Type B pancreatic cell (in vitro differentiated cells): ENCODE results near the gene ZNF546. TPM values are rescaled to one million over a fixed set of nuclear protein-coding genes. Genes with fewer than 3 reads are reported as not detected.

Experiments used
- DNase-seq: peaks from one replicate; pipeline ENCODE4 v3.0.0; 2021; ENCODE audit warnings: mixed read lengths; ENCODE audit not compliant: unreplicated experiment; ENCODE audit errors: extremely low spot score
- H3K27ac Mint-ChIP-seq: 2 replicates; pipeline ENCODE4 v1.8.0; 2021; ENCODE audit warnings: mild to moderate bottlenecking, mixed read lengths
- H3K27me3 Mint-ChIP-seq: 2 replicates; pipeline ENCODE4 v1.8.0; 2021; ENCODE audit warnings: mixed read lengths
- H3K36me3 Mint-ChIP-seq: 2 replicates; pipeline ENCODE4 v1.8.0; 2021; ENCODE audit warnings: mixed read lengths
- H3K4me1 Mint-ChIP-seq: one replicate; pipeline ENCODE4 v1.8.0; 2021; ENCODE audit warnings: mixed read lengths; ENCODE audit not compliant: unreplicated experiment
- H3K4me3 Mint-ChIP-seq: 2 replicates; pipeline ENCODE4 v1.8.0; 2021; ENCODE audit warnings: mild to moderate bottlenecking, mixed read lengths
- H3K9me3 Mint-ChIP-seq: 2 replicates; pipeline ENCODE4 v1.8.0; 2021; ENCODE audit warnings: mixed read lengths
- CTCF ChIP-seq: fragments of 200-600 bp; sonication (generic); conservative IDR thresholded peaks from 2 replicates; pipeline ENCODE4 v1.5.0; 2021; ENCODE audit warnings: antibody characterized with exemption, mild to moderate bottlenecking
- total RNA-seq: library from RNA; stranded (reverse); gene quantifications from 2 replicates; pipeline ENCODE4 v1.2.1, GENCODE V29; 2021; ENCODE audit warnings: low replicate concordance

The ZNF546 gene
- total RNA-seq, 1 donor from 2014 or later = 5.5 TPM

DNA sequence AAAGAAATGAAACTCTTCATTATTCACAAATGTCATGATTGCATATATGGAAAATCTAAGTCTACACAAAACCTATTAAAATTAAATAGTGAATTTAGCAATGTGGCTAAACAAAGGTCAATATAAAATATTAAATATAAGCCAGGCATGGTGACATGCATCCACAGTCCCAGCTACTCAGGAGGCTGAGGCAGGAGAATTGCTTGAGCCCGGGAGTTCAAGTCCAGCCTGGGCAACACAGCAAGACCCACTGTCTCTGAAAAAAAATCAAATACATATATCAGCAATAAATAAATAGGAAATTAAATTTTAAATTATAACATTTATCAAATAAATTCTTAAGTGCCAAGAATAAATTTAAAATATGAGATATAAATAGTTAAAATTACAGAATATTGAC is 14.0 kb upstream of the ZNF546 start:
- Mint-ChIP-seq H3K4me1 (no peaks in the 10 kb centered on the region), H3K27me3 (no peaks in the 10 kb centered on the region), H3K4me3 (no peak overlapping the region), H3K9me3 (peaks cover 21% of the 10 kb centered on the region), H3K36me3 (peaks cover 59% of the 10 kb centered on the region), H3K27ac (no peak overlapping the region)
- TF ChIP-seq CTCF = no peak
- no peak for DNase-seq

DNA sequence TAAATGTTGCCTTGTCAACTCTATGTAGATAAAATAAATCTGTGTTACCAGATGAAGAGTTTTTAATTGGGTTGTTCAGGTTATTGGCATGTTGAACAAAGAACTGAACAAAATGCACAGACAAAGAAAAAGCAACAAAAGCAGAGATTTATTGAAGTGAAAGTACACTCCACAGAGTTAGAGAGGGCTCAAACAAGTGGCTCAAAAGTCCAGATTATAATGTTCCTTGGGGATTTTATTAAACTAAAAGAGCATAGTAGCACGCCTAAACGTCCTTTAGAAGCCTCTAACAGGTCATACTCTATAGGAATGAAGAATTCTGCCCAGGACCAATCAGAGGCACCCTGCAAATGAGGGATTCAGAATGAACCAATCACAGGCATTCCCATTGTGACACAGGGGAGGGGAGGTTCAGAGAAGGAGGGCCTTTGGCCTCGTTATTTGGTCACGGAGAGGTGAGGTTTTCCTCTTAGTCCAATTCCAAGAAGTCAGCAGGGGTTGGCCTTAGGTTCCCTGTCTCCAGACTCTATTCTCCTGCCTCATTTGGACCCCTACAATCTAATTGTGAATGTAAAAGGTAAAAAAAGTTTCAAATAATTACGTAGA is 13.1 kb upstream of the ZNF546 start:
- no peak for TF ChIP-seq CTCF
- Mint-ChIP-seq H3K4me3 (no peak overlapping the region), H3K9me3 (peaks cover 21% of the 10 kb centered on the region), H3K4me1 (no peaks in the 10 kb centered on the region), H3K36me3 (peaks cover 56% of the 10 kb centered on the region), H3K27me3 (no peaks in the 10 kb centered on the region), H3K27ac (no peak overlapping the region)
- no peak for DNase-seq

- H3K36me3 Mint-ChIP-seq = peaks cover 44% of the 10 kb centered on the region
Measured at GRCh38 chr19:39986643-39987042, 10.2 kb upstream of the ZNF546 start.

DNA sequence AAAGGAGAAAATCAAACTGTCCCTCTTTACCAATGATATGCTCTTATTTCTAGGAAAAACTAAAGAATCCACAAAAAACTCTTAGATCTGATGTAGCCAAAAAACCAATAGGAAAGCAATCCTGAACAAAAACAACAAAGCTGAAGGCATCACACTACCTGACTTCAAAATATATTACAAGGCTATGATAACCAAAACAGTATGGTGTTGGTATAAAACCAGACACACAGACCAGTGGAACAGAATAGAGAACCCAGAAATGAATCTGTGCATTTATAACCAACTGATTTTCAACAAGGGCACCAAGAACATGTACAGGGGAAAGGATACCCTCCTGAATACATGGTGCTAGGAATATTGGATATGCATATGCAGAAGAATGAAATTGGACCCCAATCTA is 9.7 kb upstream of the ZNF546 start:
- H3K9me3 Mint-ChIP-seq = peaks cover 21% of the 10 kb centered on the region
- TF ChIP-seq CTCF = no peak
- DNase-seq = no peak
- H3K27ac Mint-ChIP-seq = no peak overlapping the region
- H3K27me3 Mint-ChIP-seq = no peaks in the 10 kb centered on the region
- no peak overlapping the region for H3K4me3 Mint-ChIP-seq
- H3K4me1 Mint-ChIP-seq = no peaks in the 10 kb centered on the region
- H3K36me3 Mint-ChIP-seq = peaks cover 42% of the 10 kb centered on the region

More at GRCh38 chr19:39986643-39987042, 10.2 kb upstream of the ZNF546 start:
- Mint-ChIP-seq H3K27me3 (no peaks in the 10 kb centered on the region), H3K4me1 (no peaks in the 10 kb centered on the region), H3K27ac (no peak overlapping the region), H3K4me3 (no peak overlapping the region), H3K9me3 (peaks cover 21% of the 10 kb centered on the region)
- DNase-seq = no peak
- no peak for TF ChIP-seq CTCF

DNA sequence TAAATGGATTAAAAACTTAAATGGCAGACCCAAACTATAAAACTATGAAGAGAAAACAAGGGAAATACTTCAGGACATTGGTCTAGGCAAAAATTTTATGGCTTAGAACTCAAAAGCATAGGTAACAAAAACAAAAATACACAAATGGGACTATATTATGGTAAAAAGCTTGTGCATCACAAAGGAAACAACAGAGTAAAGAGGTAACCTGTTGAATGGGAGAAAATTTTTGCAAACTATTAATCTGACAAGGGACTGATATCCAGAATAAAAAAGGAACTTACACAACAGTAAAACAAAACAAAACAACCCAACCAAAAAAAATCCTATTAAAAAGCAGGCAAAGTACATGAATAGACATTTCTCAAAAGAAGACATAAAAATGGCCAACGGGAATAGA is 9.3 kb upstream of the ZNF546 start:
- Mint-ChIP-seq H3K4me1 (no peaks in the 10 kb centered on the region), H3K27me3 (no peaks in the 10 kb centered on the region), H3K27ac (no peak overlapping the region), H3K9me3 (peaks cover 21% of the 10 kb centered on the region), H3K36me3 (peaks cover 40% of the 10 kb centered on the region), H3K4me3 (no peak overlapping the region)
- no peak for DNase-seq
- TF ChIP-seq CTCF = no peak

GRCh38 chr19:39993605-39994004 is 3.3 kb upstream of the ZNF546 start:
- no peaks in the 10 kb centered on the region for H3K27me3 Mint-ChIP-seq

More at GRCh38 chr19:39993605-39994004, 3.3 kb upstream of the ZNF546 start:
- peaks cover 26% of the 10 kb centered on the region for H3K36me3 Mint-ChIP-seq
- TF ChIP-seq CTCF = no peak
- H3K9me3 Mint-ChIP-seq = peaks cover 12% of the 10 kb centered on the region
- H3K27ac Mint-ChIP-seq = no peak overlapping the region
- H3K4me3 Mint-ChIP-seq = no peak overlapping the region
- no peak for DNase-seq
- H3K4me1 Mint-ChIP-seq = peaks cover 25% of the 10 kb centered on the region
